Endodermal cell (in vitro differentiated cells): ENCODE measurements around the gene DUSP7. TPM values are rescaled to one million over a fixed set of nuclear protein-coding genes. Genes with fewer than 3 reads are reported as not detected.

Source experiments
- DNase-seq: peaks from one replicate; pipeline ENCODE4 v3.0.0-alpha.2; 2017
- H3K27ac ChIP-seq: 2 replicates; pipeline ENCODE4 v1.5.1; 2013; ENCODE audit warnings: mild to moderate bottlenecking, low read depth, low read length, moderate library complexity
- H3K27me3 ChIP-seq: 2 replicates; pipeline ENCODE4 v1.6.1; 2013; ENCODE audit warnings: mild to moderate bottlenecking, low read length, moderate library complexity; ENCODE audit not compliant: insufficient read depth, control insufficient read depth, poor library complexity, severe bottlenecking
- H3K36me3 ChIP-seq: 2 replicates; pipeline ENCODE4 v1.7.0; 2013; ENCODE audit warnings: mild to moderate bottlenecking, low read length, moderate library complexity; ENCODE audit not compliant: control insufficient read depth, insufficient read depth
- H3K4me1 ChIP-seq: one replicate; pipeline ENCODE4 v1.7.0; 2013; ENCODE audit warnings: low read length; ENCODE audit not compliant: control insufficient read depth, insufficient read depth
- H3K4me3 ChIP-seq: 2 replicates; pipeline ENCODE4 v1.5.1; 2013; ENCODE audit warnings: mild to moderate bottlenecking, low read length, moderate library complexity
- H3K9ac ChIP-seq: 2 replicates; pipeline ENCODE4 v1.6.1; 2013; ENCODE audit warnings: mild to moderate bottlenecking, low read length, moderate library complexity; ENCODE audit not compliant: poor library complexity, severe bottlenecking; ENCODE audit errors: extremely low read depth
- H3K9me3 ChIP-seq: 2 replicates; pipeline ENCODE4 v1.6.1; 2013; ENCODE audit warnings: mild to moderate bottlenecking, low read length, moderate library complexity; ENCODE audit not compliant: control insufficient read depth
- H3K27ac Mint-ChIP-seq: 2 replicates; pipeline ENCODE4 v1.8.0; 2020; ENCODE audit warnings: mixed read lengths
- H3K27me3 Mint-ChIP-seq: 2 replicates; pipeline ENCODE4 v1.8.0; 2021; ENCODE audit warnings: mild to moderate bottlenecking, mixed read lengths; ENCODE audit not compliant: insufficient read depth
- H3K36me3 Mint-ChIP-seq: 2 replicates; pipeline ENCODE4 v1.8.0; 2020; ENCODE audit warnings: low read depth, mixed read lengths
- H3K4me1 Mint-ChIP-seq: 2 replicates; pipeline ENCODE4 v1.8.0; 2020; ENCODE audit warnings: mixed read lengths
- H3K4me3 Mint-ChIP-seq: 2 replicates; pipeline ENCODE4 v1.8.0; 2020; ENCODE audit warnings: mild to moderate bottlenecking, moderate library complexity, mixed read lengths
- H3K9me3 Mint-ChIP-seq: 2 replicates; pipeline ENCODE4 v1.8.0; 2020; ENCODE audit warnings: mild to moderate bottlenecking, mixed read lengths
- WGBS, 2 experiments: methylation state at CpG; one replicate each; pipeline versions ENCODE4 v1.1.5 to v1.1.7; 2013; ENCODE audit warnings: missing lambda C conversion rate in 2 of 2, mixed read lengths in 1 of 2; ENCODE audit not compliant: insufficient coverage in 1 of 2, insufficient read length in 1 of 2; 5-methylcytosine and 5-hydroxymethylcytosine counted together
- total RNA-seq, 2 donors: library from RNA; stranded (reverse); fragmentation: NEBNext Ultra II Directional in 1 of 2; extraction: Animal tissue kit (Norgen Biotek cat#: 25700) in 1 of 2; gene quantifications; 2 replicates in 1 of 2; 3 replicates in 1 of 2; pipeline ENCODE4 v1.2.1, GENCODE V29; 2021
- TF ChIP-seq, protein P1 (sequence below): fragments of 200-600 bp; sonication (generic); conservative IDR thresholded peaks from 2 replicates; pipeline ENCODE4 v1.5.0; 2021; ENCODE audit warnings: antibody characterized with exemption, mild to moderate bottlenecking

The DUSP7 gene
- total RNA-seq, 2 donors from 2014 or later, result 14.2 to 16.7 TPM

GRCh38 chr3:52005571-52005986 lies 50.8 kb downstream of the DUSP7 start:
- no peak overlapping the region for H3K4me3 ChIP-seq
- no peaks in the 10 kb centered on the region for H3K36me3 Mint-ChIP-seq
- peaks cover 6% of the 10 kb centered on the region for H3K4me1 ChIP-seq
- H3K27me3 ChIP-seq, result no peaks in the 10 kb centered on the region
- peak; percentile 88 for DNase-seq
- peaks cover 18% of the 10 kb centered on the region for H3K4me1 Mint-ChIP-seq
- no peak overlapping the region for H3K27ac ChIP-seq
- H3K36me3 ChIP-seq, result no peaks in the 10 kb centered on the region
- H3K27me3 Mint-ChIP-seq, result peaks cover 14% of the 10 kb centered on the region
- no peak overlapping the region for H3K27ac Mint-ChIP-seq
- H3K9me3 Mint-ChIP-seq, result no peaks in the 10 kb centered on the region
- no peaks in the 10 kb centered on the region for H3K9me3 ChIP-seq
- TF ChIP-seq, protein P1, sequence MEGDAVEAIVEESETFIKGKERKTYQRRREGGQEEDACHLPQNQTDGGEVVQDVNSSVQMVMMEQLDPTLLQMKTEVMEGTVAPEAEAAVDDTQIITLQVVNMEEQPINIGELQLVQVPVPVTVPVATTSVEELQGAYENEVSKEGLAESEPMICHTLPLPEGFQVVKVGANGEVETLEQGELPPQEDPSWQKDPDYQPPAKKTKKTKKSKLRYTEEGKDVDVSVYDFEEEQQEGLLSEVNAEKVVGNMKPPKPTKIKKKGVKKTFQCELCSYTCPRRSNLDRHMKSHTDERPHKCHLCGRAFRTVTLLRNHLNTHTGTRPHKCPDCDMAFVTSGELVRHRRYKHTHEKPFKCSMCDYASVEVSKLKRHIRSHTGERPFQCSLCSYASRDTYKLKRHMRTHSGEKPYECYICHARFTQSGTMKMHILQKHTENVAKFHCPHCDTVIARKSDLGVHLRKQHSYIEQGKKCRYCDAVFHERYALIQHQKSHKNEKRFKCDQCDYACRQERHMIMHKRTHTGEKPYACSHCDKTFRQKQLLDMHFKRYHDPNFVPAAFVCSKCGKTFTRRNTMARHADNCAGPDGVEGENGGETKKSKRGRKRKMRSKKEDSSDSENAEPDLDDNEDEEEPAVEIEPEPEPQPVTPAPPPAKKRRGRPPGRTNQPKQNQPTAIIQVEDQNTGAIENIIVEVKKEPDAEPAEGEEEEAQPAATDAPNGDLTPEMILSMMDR, result no peak
- H3K9ac ChIP-seq, result no peak overlapping the region
- H3K4me3 Mint-ChIP-seq, result no peak overlapping the region
- 31 to 36% methylated on average over 11 to 15 of the region's 15 CpGs for WGBS, 2 experiments

GRCh38 chr3:52004906-52005395 lies 51.4 kb downstream of the DUSP7 start:
- Mint-ChIP-seq H3K36me3 (no peaks in the 10 kb centered on the region), H3K4me1 (peaks cover 18% of the 10 kb centered on the region), H3K27ac (no peak overlapping the region), H3K27me3 (peaks cover 12% of the 10 kb centered on the region), H3K4me3 (no peak overlapping the region), H3K9me3 (no peaks in the 10 kb centered on the region)
- 89% methylated on average over 4 of the region's 4 CpGs; no CpG with 5 or more reads in 1 of the 2 experiments for WGBS, 2 experiments
- H3K9ac ChIP-seq, result no peak overlapping the region
- TF ChIP-seq, protein P1, result no peak
- peaks cover 6% of the 10 kb centered on the region for H3K4me1 ChIP-seq
- no peaks in the 10 kb centered on the region for H3K36me3 ChIP-seq
- H3K4me3 ChIP-seq, result no peak overlapping the region
- no peak overlapping the region for H3K27ac ChIP-seq
- H3K27me3 ChIP-seq, result no peaks in the 10 kb centered on the region
- H3K9me3 ChIP-seq, result no peaks in the 10 kb centered on the region
- no peak for DNase-seq

DNA sequence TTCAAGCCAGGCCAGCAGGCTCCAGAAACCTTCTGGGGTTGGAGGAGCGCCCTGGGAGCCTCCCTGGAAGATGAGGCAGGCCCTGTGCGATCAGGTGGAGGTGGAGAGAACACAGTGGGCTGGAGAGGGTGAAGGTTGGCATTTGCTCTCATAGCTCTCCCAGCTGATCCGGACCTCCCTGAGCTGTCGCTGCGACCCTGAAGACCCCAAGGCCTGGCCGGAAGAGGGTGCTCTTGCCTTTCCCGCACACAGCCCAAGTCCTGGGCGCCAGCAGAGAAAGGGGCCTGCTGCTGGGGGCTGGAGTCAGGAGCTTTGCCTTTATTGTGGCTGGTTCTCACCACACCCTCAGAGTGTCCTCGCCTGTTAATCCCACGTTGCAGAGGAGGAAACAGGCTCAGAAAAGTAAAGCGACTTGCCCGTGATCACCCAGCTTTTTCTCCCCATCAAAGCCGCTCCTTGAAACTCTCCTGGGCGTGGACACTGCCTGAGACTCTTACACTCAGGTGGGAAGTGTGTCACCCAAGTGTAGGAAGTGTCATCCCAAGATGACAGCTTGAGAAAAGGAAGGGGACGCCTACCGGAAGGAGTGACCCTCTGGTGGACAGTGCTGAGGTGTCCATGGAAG lies 52.1 kb downstream of the DUSP7 start:
- Histone ChIP-seq H3K27me3 (no peaks in the 10 kb centered on the region), H3K4me3 (no peak overlapping the region), H3K36me3 (no peaks in the 10 kb centered on the region), H3K4me1 (peaks cover 6% of the 10 kb centered on the region), H3K9ac (no peak overlapping the region), H3K27ac (no peak overlapping the region), H3K9me3 (no peaks in the 10 kb centered on the region)
- Mint-ChIP-seq H3K9me3 (no peaks in the 10 kb centered on the region), H3K4me3 (no peak overlapping the region), H3K4me1 (peaks cover 18% of the 10 kb centered on the region), H3K27ac (no peak overlapping the region), H3K36me3 (no peaks in the 10 kb centered on the region), H3K27me3 (peaks cover 12% of the 10 kb centered on the region)
- peak; percentile 90 for DNase-seq
- TF ChIP-seq, protein P1, result peak; percentile 85
- whole genome bisulfite sequencing, 2 experiments, result 36 to 42% methylated on average over 14 to 16 of the region's 16 CpGs
